NT2/D1 (cell line): Measurements from ENCODE around the gene GALNT9.
"Not testable (repeated sequence)": the region's sequence is repeated elsewhere in the genome, so short reads cannot be mapped to it uniquely, and the experiment has no call there.

Source experiments
- DNase-seq: peaks from one replicate; pipeline ENCODE4 v3.0.0-alpha.2; 2011; ENCODE audit warnings: low read depth, low spot score
- H3K27me3 ChIP-seq: 2 replicates; pipeline ENCODE4 v1.6.0; 2011; ENCODE audit warnings: mild to moderate bottlenecking; ENCODE audit not compliant: insufficient read length, insufficient read depth
- H3K36me3 ChIP-seq: 2 replicates; pipeline ENCODE4 v1.6.1; 2011; ENCODE audit warnings: mild to moderate bottlenecking, low read length, mixed read lengths; ENCODE audit not compliant: insufficient read depth, insufficient read length
- H3K4me1 ChIP-seq: 2 replicates; pipeline ENCODE4 v1.5.1; 2011; ENCODE audit not compliant: insufficient read depth, insufficient read length
- H3K4me3 ChIP-seq: 2 replicates; pipeline ENCODE4 v1.5.1; 2011; ENCODE audit warnings: low read depth; ENCODE audit not compliant: insufficient read length
- H3K9ac ChIP-seq: 2 replicates; pipeline ENCODE4 v1.6.0; 2011; ENCODE audit warnings: low read depth; ENCODE audit not compliant: insufficient read length
- H3K9me3 ChIP-seq: 2 replicates; pipeline ENCODE4 v1.5.1; 2011; ENCODE audit warnings: mild to moderate bottlenecking, low read length; ENCODE audit not compliant: insufficient read depth
- SUZ12 ChIP-seq: IDR thresholded peaks from 2 replicates; pipeline ENCODE4 v1.6.1; 2011; ENCODE audit not compliant: insufficient read length, insufficient read depth; ENCODE audit errors: extremely low read depth
- YY1 ChIP-seq: IDR thresholded peaks from 2 replicates; pipeline ENCODE4 v1.6.1; 2011; ENCODE audit not compliant: insufficient read length, insufficient read depth
- ZNF274 ChIP-seq: IDR thresholded peaks from 2 replicates; pipeline ENCODE4 v1.6.1; 2011; ENCODE audit warnings: mild to moderate bottlenecking, low read depth, low read length

The GALNT9 gene

GRCh38 chr12:132247718-132248452, 81.5 kb downstream of the GALNT9 start:
- Histone ChIP-seq H3K27me3 (peaks cover 52% of the 10 kb centered on the region), H3K9me3 (peaks cover 7% of the 10 kb centered on the region; the same call in 1 of the 2 replicates), H3K36me3 (no peaks in the 10 kb centered on the region), H3K4me1 (peaks cover 3% of the 10 kb centered on the region), H3K4me3 (no peak overlapping the region), H3K9ac (no peak overlapping the region)
- no peak for TF ChIP-seq SUZ12
- TF ChIP-seq ZNF274: no peak
- TF ChIP-seq YY1: no peak
- DNase-seq: no peak

- no peak overlapping the region for H3K9ac ChIP-seq
- peaks cover 3% of the 10 kb centered on the region for H3K4me1 ChIP-seq
- peaks cover 7% of the 10 kb centered on the region; the same call in 1 of the 2 replicates for H3K9me3 ChIP-seq
- no peak for DNase-seq
- TF ChIP-seq YY1 (no peak), SUZ12 (no peak), ZNF274 (no peak)
- H3K27me3 ChIP-seq: peaks cover 52% of the 10 kb centered on the region
- no peaks in the 10 kb centered on the region for H3K36me3 ChIP-seq
- no peak overlapping the region for H3K4me3 ChIP-seq
Measured at GRCh38 chr12:132246997-132247717, 82.2 kb downstream of the GALNT9 start.

GRCh38 chr12:132245521-132246101, 83.8 kb downstream of the GALNT9 start:
- peaks cover 3% of the 10 kb centered on the region for H3K4me1 ChIP-seq
- no peak for TF ChIP-seq SUZ12
- H3K27me3 ChIP-seq: peaks cover 44% of the 10 kb centered on the region
- no peak overlapping the region for H3K9ac ChIP-seq
- H3K4me3 ChIP-seq: no peak overlapping the region
- no peaks in the 10 kb centered on the region for H3K36me3 ChIP-seq
- no peak for DNase-seq
- peaks cover 7% of the 10 kb centered on the region; the same call in 1 of the 2 replicates for H3K9me3 ChIP-seq

- no peak for TF ChIP-seq YY1
- no peak for TF ChIP-seq ZNF274
- no peak for TF ChIP-seq SUZ12
- H3K27me3 ChIP-seq: peaks cover 50% of the 10 kb centered on the region
- H3K9ac ChIP-seq: no peak overlapping the region
- H3K4me3 ChIP-seq: no peak overlapping the region
- DNase-seq: no peak
- no peaks in the 10 kb centered on the region for H3K36me3 ChIP-seq
- H3K9me3 ChIP-seq: peaks cover 7% of the 10 kb centered on the region; the same call in 1 of the 2 replicates
- peaks cover 3% of the 10 kb centered on the region for H3K4me1 ChIP-seq
Measured at GRCh38 chr12:132244724-132245295, 84.6 kb downstream of the GALNT9 start.

DNA sequence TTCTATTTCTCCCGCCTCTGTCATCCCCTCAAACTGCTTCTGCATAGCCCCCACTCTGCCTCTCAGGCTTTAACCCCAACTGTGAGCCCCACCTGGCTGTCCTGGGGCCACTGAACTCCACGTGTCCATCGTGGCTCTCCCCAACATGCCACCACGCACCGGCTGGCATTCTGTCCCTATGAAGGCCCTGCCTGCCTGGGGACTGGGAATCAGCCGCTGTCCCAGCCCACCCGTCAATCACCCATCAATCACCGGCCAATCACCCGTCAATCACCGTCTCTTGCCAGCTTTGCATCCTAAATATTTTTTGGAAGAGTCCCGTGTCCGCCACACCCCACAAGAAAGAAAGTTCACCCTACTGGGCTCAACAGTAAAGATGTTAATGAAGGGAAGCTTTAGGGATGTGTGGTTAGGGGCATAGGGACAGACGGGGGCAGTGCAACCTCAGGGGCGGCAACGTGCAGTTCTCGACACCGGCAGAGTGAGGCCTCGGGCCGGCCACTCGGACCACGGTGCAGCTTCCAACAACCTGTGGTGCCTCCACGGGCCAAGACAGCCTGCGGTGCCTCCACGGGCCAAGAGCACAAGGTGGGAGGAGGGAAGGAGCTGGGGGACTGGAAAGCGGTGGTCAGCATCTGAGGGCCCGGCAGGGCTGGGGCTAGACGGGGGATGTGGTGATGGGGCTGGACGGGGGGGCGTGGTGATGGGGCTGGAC, 85.6 kb downstream of the GALNT9 start:
- Histone ChIP-seq H3K9me3 (peaks cover 7% of the 10 kb centered on the region; the same call in 1 of the 2 replicates), H3K9ac (no peak overlapping the region), H3K36me3 (no peaks in the 10 kb centered on the region), H3K27me3 (peaks cover 49% of the 10 kb centered on the region), H3K4me3 (no peak overlapping the region), H3K4me1 (peaks cover 3% of the 10 kb centered on the region)
- TF ChIP-seq ZNF274 (no peak), YY1 (no peak), SUZ12 (no peak)
- no peak for DNase-seq

GRCh38 chr12:132243171-132243570, 86.2 kb downstream of the GALNT9 start:
- not testable (repeated sequence) for H3K36me3 ChIP-seq, H3K4me3 ChIP-seq, H3K9ac ChIP-seq, H3K4me1 ChIP-seq, DNase-seq, H3K9me3 ChIP-seq
- peaks cover 49% of the 10 kb centered on the region for H3K27me3 ChIP-seq

- H3K4me1 ChIP-seq, H3K36me3 ChIP-seq, DNase-seq, H3K9me3 ChIP-seq, H3K4me3 ChIP-seq, H3K9ac ChIP-seq: not testable (repeated sequence)
- H3K27me3 ChIP-seq: peaks cover 56% of the 10 kb centered on the region
Measured at GRCh38 chr12:132240669-132241007, 88.8 kb downstream of the GALNT9 start.
